SK-N-SH treated with all-trans-retinoic acid at 6 μM for 48 hours (cell line): ENCODE measurements around the gene CYS1.

Experiments used
- ARNTL ChIP-seq: fragments of 450-650 bp; formaldehyde crosslinking; IDR thresholded peaks from 2 replicates; pipeline ENCODE4 v1.5.0; 2020; ENCODE audit warnings: low read depth, mild to moderate bottlenecking, moderate library complexity, borderline replicate concordance
- ESRRG ChIP-seq: fragments of 250-450 bp; sonication (Bioruptor Pico); IDR thresholded peaks from 2 replicates; pipeline ENCODE4 v1.6.1; 2021; ENCODE audit warnings: mild to moderate bottlenecking
- ISL1 ChIP-seq: fragments of 250-450 bp; sonication (Bioruptor Pico); IDR thresholded peaks from 2 replicates; pipeline ENCODE4 v2.1.2; 2022; ENCODE audit warnings: mild to moderate bottlenecking, moderate library complexity
- OSR1 ChIP-seq: fragments of 250-450 bp; sonication (Bioruptor Pico); IDR thresholded peaks from 2 replicates; pipeline ENCODE4 v1.8.0; 2022; ENCODE audit warnings: moderate library complexity, mild to moderate bottlenecking, inconsistent platforms
- TCF4 ChIP-seq: fragments of 250-450 bp; sonication (Bioruptor Pico); IDR thresholded peaks from 2 replicates; pipeline ENCODE4 v1.8.0; 2021; ENCODE audit warnings: mild to moderate bottlenecking, moderate library complexity, borderline replicate concordance
- TOX ChIP-seq: fragments of 250-450 bp; sonication (Bioruptor Pico); IDR thresholded peaks from 2 replicates; pipeline ENCODE4 v1.8.0; 2021; ENCODE audit warnings: mild to moderate bottlenecking, moderate library complexity, borderline replicate concordance
- ZC3H10 ChIP-seq: fragments of 250-450 bp; sonication (Bioruptor Pico); IDR thresholded peaks from 2 replicates; pipeline ENCODE4 v1.5.1; 2021; ENCODE audit warnings: mild to moderate bottlenecking, moderate library complexity
- ZFP3 ChIP-seq: fragments of 250-450 bp; sonication (Bioruptor Pico); IDR thresholded peaks from 2 replicates; pipeline ENCODE4 v1.5.0; 2020; ENCODE audit warnings: mild to moderate bottlenecking, moderate library complexity
- ZNF70 ChIP-seq: fragments of 450-650 bp; formaldehyde crosslinking; IDR thresholded peaks from 2 replicates; pipeline ENCODE4 v1.5.0; 2020; ENCODE audit warnings: mild to moderate bottlenecking, moderate library complexity
- TF ChIP-seq, protein P1 (sequence below): fragments of 250-450 bp; sonication (Bioruptor Pico); IDR thresholded peaks from 2 replicates; pipeline ENCODE4 v1.8.0; 2020; ENCODE audit warnings: mild to moderate bottlenecking, moderate library complexity, borderline replicate concordance

DNA sequence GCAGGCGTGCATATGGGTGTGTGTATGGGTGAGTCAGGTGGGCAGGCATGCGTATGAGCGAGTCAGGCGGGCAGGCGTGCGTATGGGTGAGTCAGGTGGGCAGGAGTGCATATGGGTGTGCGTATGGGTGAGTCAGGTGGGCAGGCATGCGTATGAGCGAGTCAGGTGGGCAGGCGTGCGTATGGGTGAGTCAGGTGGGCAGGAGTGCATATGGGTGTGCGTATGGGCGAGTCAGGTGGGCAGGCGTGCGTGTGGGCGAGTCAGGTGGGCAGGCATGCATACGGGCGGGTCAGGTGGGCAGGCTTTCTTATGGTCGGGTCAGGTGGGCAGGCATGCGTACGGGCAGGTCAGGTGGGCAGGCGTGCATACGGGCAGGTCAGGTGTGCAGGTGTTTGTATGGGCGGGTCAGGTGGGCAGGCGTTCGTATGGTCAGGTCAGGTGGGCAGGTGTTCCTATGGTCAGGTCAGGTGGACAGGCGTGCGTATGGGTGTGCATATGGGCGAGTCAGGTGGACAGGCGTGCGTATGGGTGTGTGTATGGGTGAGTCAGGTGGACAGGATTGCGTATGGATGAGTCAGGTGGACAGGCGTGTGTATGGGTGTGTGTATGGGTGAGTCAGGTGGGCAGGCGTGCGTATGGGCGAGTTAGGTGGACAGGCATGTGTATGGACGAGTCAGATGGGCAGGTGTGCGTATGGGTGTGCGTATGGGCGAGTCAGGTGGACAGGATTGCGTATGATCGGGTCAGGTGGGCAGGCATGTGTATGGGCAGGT lies 65.6 kb downstream of the CYS1 start:
- TF ChIP-seq ZFP3 (CRISPR knock-in tag), result no peak
- no peak for TF ChIP-seq ARNTL (CRISPR knock-in tag)
- TF ChIP-seq, protein P1, sequence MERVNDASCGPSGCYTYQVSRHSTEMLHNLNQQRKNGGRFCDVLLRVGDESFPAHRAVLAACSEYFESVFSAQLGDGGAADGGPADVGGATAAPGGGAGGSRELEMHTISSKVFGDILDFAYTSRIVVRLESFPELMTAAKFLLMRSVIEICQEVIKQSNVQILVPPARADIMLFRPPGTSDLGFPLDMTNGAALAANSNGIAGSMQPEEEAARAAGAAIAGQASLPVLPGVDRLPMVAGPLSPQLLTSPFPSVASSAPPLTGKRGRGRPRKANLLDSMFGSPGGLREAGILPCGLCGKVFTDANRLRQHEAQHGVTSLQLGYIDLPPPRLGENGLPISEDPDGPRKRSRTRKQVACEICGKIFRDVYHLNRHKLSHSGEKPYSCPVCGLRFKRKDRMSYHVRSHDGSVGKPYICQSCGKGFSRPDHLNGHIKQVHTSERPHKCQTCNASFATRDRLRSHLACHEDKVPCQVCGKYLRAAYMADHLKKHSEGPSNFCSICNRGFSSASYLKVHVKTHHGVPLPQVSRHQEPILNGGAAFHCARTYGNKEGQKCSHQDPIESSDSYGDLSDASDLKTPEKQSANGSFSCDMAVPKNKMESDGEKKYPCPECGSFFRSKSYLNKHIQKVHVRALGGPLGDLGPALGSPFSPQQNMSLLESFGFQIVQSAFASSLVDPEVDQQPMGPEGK (CRISPR knock-in tag), result no peak
- TF ChIP-seq TCF4 (CRISPR knock-in tag), result no peak
- TF ChIP-seq OSR1 (CRISPR knock-in tag), result no peak
- no peak for TF ChIP-seq TOX (CRISPR knock-in tag)
- TF ChIP-seq ZC3H10 (CRISPR knock-in tag), result no peak
- no peak for TF ChIP-seq ZNF70 (CRISPR knock-in tag)
- TF ChIP-seq ISL1 (CRISPR knock-in tag), result no peak
- no peak for TF ChIP-seq ESRRG (CRISPR knock-in tag)
